ENCODE measurements around the gene CXCR4.
"Not testable (repeated sequence)": the region's sequence is repeated elsewhere in the genome, so short reads cannot be mapped to it uniquely, and the experiment has no call there.

CXCR4 gene

GRCh38 chr2:136113209-136113971 is 4.6 kb downstream of the CXCR4 start:
- no peak for DNase-seq

GRCh38 chr2:136112317-136113208 is 5.4 kb downstream of the CXCR4 start:
- no peak for DNase-seq

GRCh38 chr2:136111711-136112110 is 6.2 kb downstream of the CXCR4 start:
- DNase-seq = no peak

- DNase-seq = no peak
Observed at GRCh38 chr2:136110526-136110925, 7.4 kb downstream of the CXCR4 start.

GRCh38 chr2:136108463-136108862 is 9.5 kb downstream of the CXCR4 start:
- no peak for DNase-seq

- DNase-seq = no peak
Observed at GRCh38 chr2:136107051-136108033, 10.6 kb downstream of the CXCR4 start.

GRCh38 chr2:136106505-136106904 is 11.4 kb downstream of the CXCR4 start:
- no peak for DNase-seq

GRCh38 chr2:136104977-136105376 is 13.0 kb downstream of the CXCR4 start:
- DNase-seq = no peak

GRCh38 chr2:136101042-136101441 is 16.9 kb downstream of the CXCR4 start:
- no peak for DNase-seq

- no peak for DNase-seq
Observed at GRCh38 chr2:136098441-136098840, 19.5 kb downstream of the CXCR4 start.

GRCh38 chr2:136093583-136093982 is 24.4 kb downstream of the CXCR4 start:
- DNase-seq = no peak

- no peak for DNase-seq
Observed at GRCh38 chr2:136091899-136092298, 26.1 kb downstream of the CXCR4 start.

- DNase-seq = not testable (repeated sequence)
Observed at GRCh38 chr2:136087901-136088460, 30.0 kb downstream of the CXCR4 start.

- no peak for DNase-seq
Observed at GRCh38 chr2:136086253-136087016, 31.5 kb downstream of the CXCR4 start.

- DNase-seq = no peak
Observed at GRCh38 chr2:136085453-136086209, 32.3 kb downstream of the CXCR4 start.

GRCh38 chr2:136081582-136082210 is 36.3 kb downstream of the CXCR4 start:
- no peak for DNase-seq

- no peak for DNase-seq
Observed at GRCh38 chr2:136080114-136080513, 37.8 kb downstream of the CXCR4 start.

- no peak for DNase-seq
Observed at GRCh38 chr2:136077107-136077506, 40.8 kb downstream of the CXCR4 start.

- no peak for DNase-seq
Observed at GRCh38 chr2:136075476-136075875, 42.5 kb downstream of the CXCR4 start.

GRCh38 chr2:136072621-136073020 is 45.3 kb downstream of the CXCR4 start:
- no peak for DNase-seq

Data from SW 1271 (cell line).